GM21576 (cell line): Measurements from ENCODE around the gene MLLT6.

Experiments used
- ATAC-seq: cut with Tn5 transposase; IDR thresholded peaks from one replicate; pipeline ENCODE4 v1.9.1; 2021; ENCODE audit warnings: mild to moderate bottlenecking, moderate library complexity; ENCODE audit not compliant: unreplicated experiment

The MLLT6 gene

GRCh38 chr17:38741461-38741860 is 36.4 kb downstream of the MLLT6 start:
- ATAC-seq, result no peak

DNA sequence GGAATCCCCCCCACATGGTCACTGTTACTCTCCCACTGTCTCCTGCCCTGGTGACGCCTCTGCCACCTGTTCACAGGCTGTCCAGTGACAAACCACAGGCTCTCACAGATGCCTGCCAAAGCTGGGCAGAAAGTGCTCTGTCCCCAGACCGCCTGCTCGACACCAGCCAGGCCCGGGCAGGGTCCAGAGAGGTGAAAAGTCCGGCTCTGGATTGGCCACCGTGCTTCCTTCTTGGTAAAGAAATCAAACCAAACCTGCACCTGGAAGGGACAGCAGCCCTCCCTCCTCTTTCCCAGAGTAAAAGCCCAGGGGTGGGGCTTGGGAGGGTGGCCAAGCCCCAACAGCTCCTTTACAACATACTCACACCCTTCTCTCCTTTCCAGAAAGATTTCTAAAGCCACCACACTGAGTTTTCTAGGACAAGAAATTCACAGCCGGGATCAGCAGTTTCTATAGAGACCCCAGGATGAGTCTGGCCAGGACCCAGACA is 36.9 kb downstream of the MLLT6 start:
- ATAC-seq, result no peak

GRCh38 chr17:38742411-38743308 is 37.6 kb downstream of the MLLT6 start:
- no peak for ATAC-seq

GRCh38 chr17:38743556-38744171 is 38.6 kb downstream of the MLLT6 start:
- ATAC-seq, result no peak

DNA sequence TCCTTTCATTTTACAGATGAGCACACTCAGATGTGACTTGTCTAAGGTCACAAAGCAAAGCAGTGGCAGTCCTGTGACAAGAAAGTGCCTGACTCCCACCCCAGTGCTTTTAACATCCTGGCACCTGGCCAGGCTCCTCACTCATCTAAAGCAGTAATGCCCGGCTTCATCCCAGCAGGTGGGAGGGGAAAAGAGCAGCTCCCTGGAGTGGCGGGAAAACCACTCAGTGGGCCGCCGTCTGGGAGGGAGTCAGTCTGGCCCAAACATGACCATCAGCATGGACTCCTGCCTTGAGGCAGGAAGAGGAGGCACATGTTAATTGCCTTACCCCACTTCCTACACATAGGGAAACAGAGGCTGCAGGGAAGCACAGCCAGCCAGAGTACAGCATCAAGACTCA is 40.5 kb downstream of the MLLT6 start:
- ATAC-seq, result no peak

GRCh38 chr17:38746004-38746848 is 41.2 kb downstream of the MLLT6 start:
- no peak for ATAC-seq

GRCh38 chr17:38746849-38747462 is 41.9 kb downstream of the MLLT6 start:
- ATAC-seq, result no peak

GRCh38 chr17:38747463-38748148 is 42.5 kb downstream of the MLLT6 start:
- ATAC-seq, result no peak

DNA sequence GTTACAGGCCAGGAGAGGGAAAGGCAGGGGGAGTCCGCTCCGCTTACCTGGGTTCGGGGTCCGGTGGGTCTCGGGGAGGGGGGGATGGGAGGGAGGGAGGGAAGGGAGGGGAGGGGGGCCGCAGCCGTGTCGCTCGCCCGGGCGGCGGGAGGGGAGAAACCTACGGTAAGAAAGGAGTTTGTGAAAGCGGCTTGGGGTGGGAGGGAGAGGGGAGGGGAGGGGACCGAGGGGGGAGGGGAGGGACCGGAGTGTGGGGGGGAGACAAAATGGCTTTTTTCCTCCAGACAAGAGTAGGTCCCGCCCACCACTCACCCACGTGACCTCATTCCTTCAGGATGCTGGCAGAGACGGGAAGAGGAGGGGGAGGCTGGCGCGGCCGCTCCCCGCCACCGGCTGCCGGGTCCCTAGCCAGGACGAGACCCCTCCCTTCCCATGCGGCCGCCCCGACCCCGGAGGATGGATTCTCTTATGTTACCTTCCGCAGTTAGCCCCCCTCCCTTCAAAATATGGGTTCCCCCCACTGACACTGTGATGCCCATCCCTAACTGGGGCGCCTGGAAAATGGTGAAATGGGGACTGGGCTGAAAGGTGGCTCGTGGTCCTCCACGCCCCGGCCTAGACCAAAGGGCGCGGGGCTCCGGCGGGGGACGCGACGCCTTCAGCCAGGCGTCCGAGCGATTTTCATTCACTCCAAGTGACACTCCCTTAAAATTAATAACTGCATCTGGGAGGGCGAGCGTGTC is 43.2 kb downstream of the MLLT6 start, which contains the start of gene PCGF2:
TSS of gene PCGF2 (minus strand) at position 188 of the 743 bp plus-strand sequence. CDS start 7,934 bp downstream, outside the sequence.
- ATAC-seq, result no peak

- ATAC-seq, result no peak
Observed at GRCh38 chr17:38748892-38749222, 43.8 kb downstream of the MLLT6 start.

DNA sequence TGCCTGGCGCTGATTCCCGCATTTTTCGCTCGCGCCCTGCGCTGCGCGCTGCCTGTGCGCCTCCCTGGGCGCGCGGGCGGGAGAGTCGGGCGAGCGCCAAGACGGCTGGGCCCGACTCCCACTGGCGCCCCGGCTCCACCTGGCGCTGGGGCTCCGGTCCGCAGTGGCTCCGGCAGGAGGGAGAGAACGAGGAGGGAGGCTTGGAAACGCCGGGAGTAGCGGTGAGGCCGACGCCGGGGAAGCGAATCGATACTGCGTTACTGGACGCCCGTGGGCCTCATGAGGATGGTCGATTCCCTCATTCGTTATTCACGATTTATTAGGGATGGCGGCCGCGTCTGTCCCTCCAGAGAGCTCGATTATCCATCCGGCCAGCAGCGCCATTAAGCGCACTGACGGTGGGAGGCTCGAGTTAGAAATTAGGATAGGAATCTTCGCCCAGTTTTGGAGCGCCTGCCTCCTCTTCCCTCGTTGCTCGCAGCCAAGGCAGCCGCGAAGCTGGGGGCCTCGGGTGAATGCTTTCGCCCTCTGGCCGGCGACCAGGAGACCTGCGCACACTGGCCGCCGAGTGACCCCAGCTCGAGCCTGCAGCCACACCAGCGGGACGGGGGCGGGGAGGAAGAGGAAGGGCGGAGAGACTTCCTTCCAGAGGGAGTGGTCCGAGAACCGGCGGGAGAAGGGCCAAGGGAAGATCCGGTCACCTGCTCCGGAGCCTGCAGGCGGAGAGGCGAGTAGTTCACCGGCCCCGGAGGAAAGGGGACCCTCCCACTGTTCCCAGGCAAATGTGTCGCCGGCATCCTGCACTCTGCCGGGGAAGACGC is 44.4 kb downstream of the MLLT6 start:
- no peak for ATAC-seq

DNA sequence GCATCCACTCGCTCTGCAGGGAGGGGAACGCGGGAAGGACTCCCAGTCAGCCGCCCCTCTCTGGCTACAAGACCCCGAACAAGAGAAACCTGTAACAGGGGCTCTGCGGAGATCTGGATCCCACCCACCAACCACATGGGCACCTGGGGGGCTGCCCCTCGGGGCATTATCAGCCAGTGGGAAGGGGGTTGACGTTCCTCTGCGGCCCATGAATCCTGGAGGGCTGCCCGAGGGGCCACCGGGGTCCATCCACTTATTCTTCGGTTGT is 44.9 kb downstream of the MLLT6 start:
- ATAC-seq, result no peak

GRCh38 chr17:38750312-38751121 is 45.4 kb downstream of the MLLT6 start:
- no peak for ATAC-seq

GRCh38 chr17:38751144-38751807 is 46.2 kb downstream of the MLLT6 start:
- ATAC-seq, result no peak

GRCh38 chr17:38751808-38752307 is 46.8 kb downstream of the MLLT6 start:
- peak; percentile 27 for ATAC-seq

GRCh38 chr17:38752308-38753070 is 47.4 kb downstream of the MLLT6 start, which contains the start of gene PSMB3:
TSS of gene PSMB3 (plus strand) at chr17:38752741. CDS start at chr17:38752827, 86 bp downstream.
- peak; percentile 79 for ATAC-seq
